OCI-LY1 (cell line): ENCODE results near the gene UNC13C.

ENCODE experiments used
- H2AFZ ChIP-seq: fragments of 200-600 bp; sonication (generic), shearing (Covaris generic); 2 replicates; pipeline ENCODE4 v1.6.0; 2014; ENCODE audit warnings: antibody characterized with exemption, mild to moderate bottlenecking, low read length
- H3F3A ChIP-seq: fragments of 200-600 bp; sonication (generic), shearing (Covaris generic); 2 replicates; pipeline ENCODE4 v1.6.0; 2014; ENCODE audit warnings: mild to moderate bottlenecking, antibody characterized with exemption, low read length, moderate library complexity; ENCODE audit not compliant: insufficient read depth
- H3K27ac ChIP-seq: fragments of 200-600 bp; sonication (generic); 2 replicates; pipeline ENCODE4 v1.5.1; 2014; ENCODE audit warnings: low read length, mixed run types, mild to moderate bottlenecking, low read depth; ENCODE audit not compliant: poor library complexity, severe bottlenecking
- H3K27me3 ChIP-seq: fragments of 200-600 bp; sonication (generic); 2 replicates; pipeline ENCODE4 v1.6.0; 2014; ENCODE audit warnings: antibody characterized with exemption, mild to moderate bottlenecking, low read length, moderate library complexity; ENCODE audit not compliant: insufficient read depth
- H3K36me3 ChIP-seq: fragments of 200-600 bp; sonication (generic); 2 replicates; pipeline ENCODE4 v1.6.1; 2014; ENCODE audit warnings: mild to moderate bottlenecking, antibody characterized with exemption, low read length, moderate library complexity, mixed read lengths; ENCODE audit not compliant: insufficient read depth
- H3K4me1 ChIP-seq: fragments of 200-600 bp; sonication (generic); 2 replicates; pipeline ENCODE4 v1.5.1; 2014; ENCODE audit warnings: mild to moderate bottlenecking, low read length, moderate library complexity; ENCODE audit not compliant: insufficient read depth, severe bottlenecking
- H3K4me2 ChIP-seq: fragments of 200-600 bp; sonication (generic), shearing (Covaris generic); 2 replicates; pipeline ENCODE4 v1.6.1; 2014; ENCODE audit warnings: low read length
- H3K4me3 ChIP-seq: fragments of 200-600 bp; sonication (generic); 2 replicates; pipeline ENCODE4 v1.5.1; 2014; ENCODE audit warnings: low read length, low read depth, mild to moderate bottlenecking, mixed read lengths; ENCODE audit not compliant: poor library complexity, severe bottlenecking
- H3K79me2 ChIP-seq: fragments of 200-600 bp; shearing (Covaris generic); 2 replicates; pipeline ENCODE4 v1.6.1; 2016; ENCODE audit warnings: mixed run types, low read length, mixed read lengths; ENCODE audit not compliant: insufficient read depth
- H3K9ac ChIP-seq: fragments of 200-600 bp; sonication (generic), shearing (Covaris generic); 2 replicates; pipeline ENCODE4 v1.6.1; 2014; ENCODE audit warnings: mild to moderate bottlenecking, low read length, mixed read lengths
- H3K9me2 ChIP-seq: fragments of 200-600 bp; sonication (generic), shearing (Covaris generic); 2 replicates; pipeline ENCODE4 v1.6.1; 2014; ENCODE audit warnings: low read depth, mild to moderate bottlenecking, low read length, mixed read lengths
- H3K9me3 ChIP-seq: fragments of 200-600 bp; shearing (Covaris generic); 2 replicates; pipeline ENCODE4 v1.6.1; 2014; ENCODE audit warnings: low read length, mixed read lengths
- H4K20me1 ChIP-seq: fragments of 200-600 bp; sonication (generic), shearing (Covaris generic); 2 replicates; pipeline ENCODE4 v1.6.0; 2016; ENCODE audit warnings: mild to moderate bottlenecking, low read length; ENCODE audit not compliant: insufficient read depth
- EZH2 ChIP-seq: fragments of 200-600 bp; sonication (generic), shearing (Covaris generic); IDR thresholded peaks from 2 replicates; pipeline ENCODE4 v1.8.0; 2017; ENCODE audit warnings: borderline replicate concordance, mixed run types, mild to moderate bottlenecking, antibody characterized with exemption, low read length, moderate library complexity, mixed read lengths
- TF ChIP-seq, protein P1 (sequence below): fragments of 200-600 bp; sonication (generic), shearing (Covaris generic); IDR thresholded peaks from 2 replicates; pipeline ENCODE4 v1.5.1; 2017; ENCODE audit warnings: mild to moderate bottlenecking, antibody characterized with exemption, low read length, moderate library complexity, mixed read lengths

UNC13C gene

DNA sequence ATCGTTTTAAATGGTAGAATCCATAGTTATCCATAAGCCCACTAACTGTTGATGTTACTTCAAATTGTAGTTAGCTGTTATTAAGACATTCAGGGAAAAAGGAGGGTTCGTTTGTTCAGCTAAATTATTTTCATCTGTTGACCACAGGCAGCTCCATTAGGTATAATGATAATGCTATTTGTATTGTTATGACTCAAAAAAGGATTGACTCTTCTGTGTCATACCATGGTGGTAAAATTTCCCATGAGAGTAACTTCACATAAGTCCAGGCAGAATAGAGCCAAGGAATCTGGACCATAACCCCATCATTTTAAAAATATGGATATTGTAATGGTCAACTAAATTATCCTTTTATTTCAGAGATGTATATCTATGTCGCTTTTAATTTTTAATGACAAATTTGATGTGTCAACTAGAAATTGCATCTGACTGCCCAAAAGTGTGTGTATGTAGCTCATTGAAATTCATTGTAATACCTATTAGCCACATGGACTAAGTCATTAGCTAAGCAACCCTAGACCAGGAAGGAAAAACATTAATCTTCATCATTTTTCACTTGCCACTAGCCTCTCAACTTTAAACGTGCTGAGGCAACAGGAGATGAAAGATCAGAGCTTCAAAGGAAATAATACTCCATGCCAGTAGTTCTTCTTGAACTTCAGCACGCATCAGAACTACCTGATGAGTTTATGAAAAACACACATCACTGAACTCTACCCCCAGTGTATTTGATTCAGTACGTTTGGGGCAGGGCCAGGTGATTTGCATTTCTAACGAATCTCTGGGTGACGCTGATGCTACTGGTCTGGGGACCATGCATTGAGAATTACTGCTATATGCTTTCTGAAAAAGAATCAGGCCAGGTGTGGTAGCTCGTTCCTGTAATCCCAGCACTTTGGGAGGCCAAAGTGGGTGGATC lies 537.7 kb downstream of the UNC13C start:
- Histone ChIP-seq H3K27ac (no peak overlapping the region), H3K36me3 (no peaks in the 10 kb centered on the region), H3K79me2 (no peaks in the 10 kb centered on the region), H3K27me3 (no peaks in the 10 kb centered on the region), H3K9ac (no peak overlapping the region), H3K4me2 (no peak overlapping the region), H3F3A (no peaks in the 10 kb centered on the region), H2AFZ (no peak overlapping the region), H3K9me2 (no peaks in the 10 kb centered on the region), H3K4me3 (no peak overlapping the region), H4K20me1 (no peaks in the 10 kb centered on the region), H3K9me3 (no peaks in the 10 kb centered on the region), H3K4me1 (peaks cover 23% of the 10 kb centered on the region)
- TF ChIP-seq, protein P1, sequence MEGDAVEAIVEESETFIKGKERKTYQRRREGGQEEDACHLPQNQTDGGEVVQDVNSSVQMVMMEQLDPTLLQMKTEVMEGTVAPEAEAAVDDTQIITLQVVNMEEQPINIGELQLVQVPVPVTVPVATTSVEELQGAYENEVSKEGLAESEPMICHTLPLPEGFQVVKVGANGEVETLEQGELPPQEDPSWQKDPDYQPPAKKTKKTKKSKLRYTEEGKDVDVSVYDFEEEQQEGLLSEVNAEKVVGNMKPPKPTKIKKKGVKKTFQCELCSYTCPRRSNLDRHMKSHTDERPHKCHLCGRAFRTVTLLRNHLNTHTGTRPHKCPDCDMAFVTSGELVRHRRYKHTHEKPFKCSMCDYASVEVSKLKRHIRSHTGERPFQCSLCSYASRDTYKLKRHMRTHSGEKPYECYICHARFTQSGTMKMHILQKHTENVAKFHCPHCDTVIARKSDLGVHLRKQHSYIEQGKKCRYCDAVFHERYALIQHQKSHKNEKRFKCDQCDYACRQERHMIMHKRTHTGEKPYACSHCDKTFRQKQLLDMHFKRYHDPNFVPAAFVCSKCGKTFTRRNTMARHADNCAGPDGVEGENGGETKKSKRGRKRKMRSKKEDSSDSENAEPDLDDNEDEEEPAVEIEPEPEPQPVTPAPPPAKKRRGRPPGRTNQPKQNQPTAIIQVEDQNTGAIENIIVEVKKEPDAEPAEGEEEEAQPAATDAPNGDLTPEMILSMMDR: no peak
- no peak for TF ChIP-seq EZH2

DNA sequence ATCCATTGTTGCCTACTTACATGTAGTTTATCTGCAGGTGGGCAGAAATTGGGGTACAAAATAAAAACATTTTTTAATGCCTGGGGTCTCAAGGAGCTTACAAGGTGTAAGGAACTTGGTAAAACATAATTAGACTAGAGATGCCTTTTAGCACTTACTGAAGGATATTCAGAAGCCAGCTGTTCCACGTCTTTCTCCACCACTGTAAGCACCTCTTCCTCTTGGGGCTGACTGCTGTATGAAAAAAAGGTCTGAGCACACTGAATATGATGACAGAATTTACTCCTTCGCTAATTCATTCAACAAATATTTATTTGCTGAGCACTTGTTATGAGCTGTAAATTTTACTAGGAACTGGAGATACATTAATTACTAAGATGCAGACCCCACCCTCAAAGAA lies 539.1 kb downstream of the UNC13C start:
- H2AFZ ChIP-seq: no peak overlapping the region
- TF ChIP-seq, protein P1: no peak
- no peak for TF ChIP-seq EZH2
- H3K27me3 ChIP-seq: no peaks in the 10 kb centered on the region
- H3K9me3 ChIP-seq: no peaks in the 10 kb centered on the region
- H3K4me2 ChIP-seq: no peak overlapping the region
- no peaks in the 10 kb centered on the region for H3K79me2 ChIP-seq
- no peaks in the 10 kb centered on the region for H3K9me2 ChIP-seq
- H3F3A ChIP-seq: no peaks in the 10 kb centered on the region
- no peak overlapping the region for H3K9ac ChIP-seq
- H3K4me3 ChIP-seq: no peak overlapping the region
- H4K20me1 ChIP-seq: no peaks in the 10 kb centered on the region
- no peaks in the 10 kb centered on the region for H3K36me3 ChIP-seq
- peaks cover 23% of the 10 kb centered on the region for H3K4me1 ChIP-seq
- no peak overlapping the region for H3K27ac ChIP-seq

DNA sequence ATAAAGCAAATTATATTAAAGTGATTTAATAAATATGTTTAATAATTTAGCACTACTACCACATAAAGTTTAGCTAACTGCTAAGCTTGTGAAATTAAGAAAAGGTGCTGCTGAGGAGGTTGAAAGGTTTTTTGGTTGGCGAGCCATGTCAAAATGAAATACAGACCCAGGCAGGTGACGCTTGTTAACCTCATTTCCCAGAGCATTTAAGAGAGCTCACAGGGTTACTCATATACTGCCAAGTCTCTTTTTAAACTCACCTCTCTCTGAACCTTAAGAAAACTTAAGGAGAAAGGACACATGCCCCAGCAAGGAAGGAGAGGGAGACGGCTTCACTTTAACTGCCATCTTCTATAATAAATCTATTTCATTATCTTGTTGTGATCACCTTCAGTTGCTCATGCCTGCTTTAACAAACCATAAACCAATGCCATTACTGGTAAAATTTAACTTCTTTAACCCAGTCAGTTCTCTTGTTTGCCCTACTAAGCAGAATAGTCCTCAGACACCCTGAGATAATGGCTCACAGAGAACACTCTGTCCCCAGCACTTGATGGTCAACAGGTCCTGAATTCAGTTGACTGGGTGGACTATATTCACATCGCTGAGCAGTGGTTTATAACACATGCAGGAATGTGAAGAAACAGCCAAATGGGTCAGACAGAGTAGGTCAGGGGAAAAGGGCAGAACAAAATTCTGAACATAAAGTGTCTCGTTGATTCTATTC lies 540.1 kb downstream of the UNC13C start:
- H3K36me3 ChIP-seq: no peaks in the 10 kb centered on the region
- no peak overlapping the region for H3K4me3 ChIP-seq
- no peak overlapping the region for H3K9ac ChIP-seq
- H4K20me1 ChIP-seq: no peaks in the 10 kb centered on the region
- H3F3A ChIP-seq: no peaks in the 10 kb centered on the region
- no peak overlapping the region for H3K4me2 ChIP-seq
- no peaks in the 10 kb centered on the region for H3K9me2 ChIP-seq
- 0 out of 2 replicates have a peak overlapping the region, but pooled peaks have one; percentile 39 for H2AFZ ChIP-seq
- TF ChIP-seq, protein P1: no peak
- no peak for TF ChIP-seq EZH2
- no peaks in the 10 kb centered on the region for H3K79me2 ChIP-seq
- H3K4me1 ChIP-seq: peaks cover 23% of the 10 kb centered on the region
- no peaks in the 10 kb centered on the region for H3K9me3 ChIP-seq
- peak overlapping the region; percentile 25 for H3K27ac ChIP-seq
- no peaks in the 10 kb centered on the region for H3K27me3 ChIP-seq
